ENCODE measurements around the gene AMT. TPM values are rescaled to one million over a fixed set of nuclear protein-coding genes. Genes with fewer than 3 reads are reported as not detected.
A peak's percentile ranks its signal among the peaks of the same experiment; 100 is the strongest.

The AMT gene, protein sequence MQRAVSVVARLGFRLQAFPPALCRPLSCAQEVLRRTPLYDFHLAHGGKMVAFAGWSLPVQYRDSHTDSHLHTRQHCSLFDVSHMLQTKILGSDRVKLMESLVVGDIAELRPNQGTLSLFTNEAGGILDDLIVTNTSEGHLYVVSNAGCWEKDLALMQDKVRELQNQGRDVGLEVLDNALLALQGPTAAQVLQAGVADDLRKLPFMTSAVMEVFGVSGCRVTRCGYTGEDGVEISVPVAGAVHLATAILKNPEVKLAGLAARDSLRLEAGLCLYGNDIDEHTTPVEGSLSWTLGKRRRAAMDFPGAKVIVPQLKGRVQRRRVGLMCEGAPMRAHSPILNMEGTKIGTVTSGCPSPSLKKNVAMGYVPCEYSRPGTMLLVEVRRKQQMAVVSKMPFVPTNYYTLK
- 30.5 TPM for total RNA-seq
- long read RNA-seq, full-length matches to known transcripts: 111 of 117 reads
- long read RNA-seq, partial matches to known transcripts: 0 of 117 reads
- long read RNA-seq, other reads (novel, unspliced or antisense): 6 of 117 reads

DNA sequence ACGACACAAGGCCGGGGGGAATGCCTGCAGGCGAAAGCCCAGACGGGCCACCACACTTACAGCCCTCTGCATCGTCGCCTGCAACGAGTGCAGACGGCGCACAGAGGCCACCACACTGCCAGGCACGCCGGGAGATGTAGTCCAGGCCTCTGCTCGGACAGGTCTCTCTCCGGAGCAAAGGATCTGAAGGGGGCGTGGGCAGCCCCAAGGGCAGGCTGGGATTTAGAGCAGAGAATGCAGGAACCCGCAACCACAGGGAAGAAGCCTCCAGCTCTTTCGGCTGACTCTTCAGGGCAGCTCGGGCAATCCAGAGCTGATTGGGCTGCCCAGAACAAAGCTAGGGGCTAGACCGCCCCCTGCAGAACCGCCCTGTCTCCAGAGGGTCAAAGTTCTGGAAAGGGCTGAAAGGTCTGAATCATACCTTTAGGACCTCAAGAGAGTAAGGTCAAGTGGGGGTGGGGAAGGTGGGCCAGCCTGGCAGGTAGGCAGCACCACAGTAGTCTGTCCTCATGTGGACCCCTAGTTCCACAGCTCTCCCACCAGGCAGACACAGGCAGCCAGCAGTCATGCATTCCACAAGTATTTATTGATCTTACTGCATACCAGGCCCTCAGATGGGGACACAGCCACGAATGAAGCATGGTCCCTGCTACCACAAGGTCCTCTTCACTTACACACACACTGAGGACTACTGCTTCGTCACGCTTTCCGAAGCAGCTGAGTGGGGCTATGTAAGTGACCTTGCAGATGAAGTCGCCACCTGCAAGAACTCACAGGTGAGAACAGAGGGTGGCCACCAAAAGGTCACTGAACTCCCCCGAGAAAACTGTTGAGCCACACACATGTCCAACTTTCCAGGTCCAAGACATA lies at the start of gene AMT:
TSS of gene AMT (minus strand) at position 95 of the 870 bp plus-strand sequence. CDS start at position 72, 23 bp downstream.
- intact Hi-C loops (cut with micrococcal nuclease): no loop called here
- DNase-seq (peak; percentile 78), ATAC-seq (peak; percentile 86)

DNA sequence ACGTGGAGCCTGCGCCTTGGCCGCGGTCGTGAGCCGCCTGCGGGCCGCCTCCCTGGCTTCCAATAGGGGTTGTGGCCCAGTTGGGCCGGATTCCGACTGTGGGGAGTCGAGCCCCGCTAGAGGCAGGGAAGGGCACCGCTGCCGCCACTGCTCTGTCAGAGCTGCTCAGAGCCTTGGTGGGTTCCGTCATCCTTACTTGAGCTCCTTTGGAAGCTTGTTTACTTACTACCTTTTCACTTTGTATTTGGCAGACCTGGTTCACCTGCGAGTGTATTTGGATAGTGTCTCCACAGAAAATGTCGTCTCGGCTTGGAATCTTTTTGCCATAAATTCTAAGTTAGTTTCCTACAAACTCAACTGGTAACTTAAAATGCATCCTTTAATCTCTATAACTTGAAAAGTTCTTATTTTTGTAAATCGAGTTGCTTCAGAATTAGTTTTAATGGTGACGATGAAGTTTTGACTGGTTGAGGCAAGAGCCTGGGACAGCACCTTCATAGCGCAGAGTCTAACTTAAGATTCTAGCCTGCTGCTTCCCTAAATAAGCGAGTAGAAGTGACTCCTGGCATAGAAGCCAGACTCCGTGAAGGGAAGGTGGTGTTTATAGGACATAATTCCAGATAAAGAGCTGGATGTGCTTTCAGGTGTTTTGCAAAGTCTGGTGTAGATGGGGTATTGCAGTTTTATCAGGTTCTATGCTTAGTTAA lies 48.6 kb upstream of the AMT start:
- ATAC-seq: no peak
- intact Hi-C loops (cut with micrococcal nuclease): no loop called here
- no peak for DNase-seq

DNA sequence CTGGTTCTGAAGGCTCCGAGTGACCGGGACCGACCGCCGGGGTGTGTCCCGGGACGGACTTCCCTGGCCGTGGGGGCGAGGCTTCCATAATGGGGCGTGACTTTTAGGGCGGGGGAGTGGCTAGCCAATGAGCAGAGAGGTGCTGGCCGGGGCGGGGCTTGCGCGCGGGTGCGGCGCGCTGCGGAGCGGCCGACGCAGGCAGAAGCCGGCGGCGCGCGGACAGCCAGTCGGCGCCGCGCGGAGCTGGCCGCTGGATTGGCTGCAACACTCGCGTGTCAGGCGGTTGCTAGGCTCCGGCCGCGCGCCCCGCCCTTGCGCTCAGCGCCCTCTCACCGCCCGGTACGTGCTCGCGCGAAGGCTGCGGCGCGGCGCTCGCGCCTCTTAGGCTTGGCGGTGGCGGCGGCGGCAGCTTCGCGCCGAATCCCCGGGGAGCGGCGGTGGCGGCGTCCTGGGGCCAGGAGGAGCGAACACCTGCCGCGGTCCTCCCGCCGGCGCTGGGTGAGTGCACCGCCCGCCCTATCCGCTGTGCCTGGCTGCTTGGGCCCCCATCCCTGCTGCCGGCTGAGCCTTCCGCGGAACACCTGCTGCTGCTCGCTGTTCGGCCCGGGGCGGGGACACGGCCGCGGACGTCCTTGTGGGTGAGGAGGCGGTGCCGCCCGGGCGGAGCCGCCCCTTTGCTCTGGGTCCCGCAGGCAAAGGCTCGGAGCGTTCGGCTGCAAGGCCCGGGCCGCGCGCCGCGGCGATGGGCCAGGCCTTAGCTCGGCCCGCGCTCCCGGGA lies 47.9 kb upstream of the AMT start, which contains the start of gene DAG1:
TSS of gene DAG1 (plus strand) at position 332 of the 778 bp plus-strand sequence. CDS start 40,268 bp downstream, outside the sequence.
- intact Hi-C loops (cut with micrococcal nuclease): no loop called here

DNA sequence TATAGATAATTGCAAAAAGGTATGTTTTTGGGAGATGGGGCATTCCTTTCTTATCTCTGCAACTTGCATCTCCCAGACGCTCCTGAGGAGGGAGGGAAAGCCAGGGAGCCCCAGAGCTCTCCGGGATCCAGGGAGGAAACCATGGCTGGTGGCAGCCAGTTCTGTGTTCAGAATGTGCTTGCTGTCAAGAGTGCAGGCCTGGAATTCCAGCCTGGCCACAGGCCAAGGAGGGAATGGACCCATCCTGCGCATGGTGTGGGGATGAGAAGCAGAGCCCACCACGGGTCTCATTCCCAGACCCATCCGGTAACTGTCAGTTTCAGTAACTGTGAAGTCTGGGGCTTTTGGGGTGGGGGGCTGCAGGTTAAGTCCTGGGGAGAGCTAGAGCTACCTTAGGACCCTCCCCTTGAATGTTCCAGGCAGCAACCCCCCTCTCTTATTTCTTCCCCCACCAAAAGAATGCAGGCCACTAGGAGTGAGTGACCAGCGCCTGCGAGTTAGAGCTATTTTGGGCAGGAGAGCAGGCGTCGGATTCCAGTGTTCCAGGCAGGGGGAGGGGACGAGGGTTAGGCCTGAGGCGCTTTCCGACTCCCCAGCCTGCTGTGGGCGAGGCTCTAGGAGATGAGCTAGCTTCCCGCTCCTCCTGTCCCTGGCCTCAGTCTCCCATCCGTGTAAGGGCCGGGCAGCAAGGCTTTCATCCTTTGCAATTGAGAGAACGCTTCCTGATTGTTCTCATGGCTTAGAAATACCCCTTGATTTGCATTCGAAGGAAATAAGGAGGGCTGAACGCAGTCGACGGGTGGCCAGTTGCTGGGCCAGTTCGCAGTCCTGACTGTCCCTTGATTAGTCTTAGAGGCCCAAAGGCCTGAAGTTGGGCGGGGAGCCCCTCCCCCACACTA lies 47.0 kb upstream of the AMT start:
- peak; percentile 71 for ATAC-seq
- intact Hi-C loops (cut with micrococcal nuclease): no loop called here
- peak; percentile 88 for DNase-seq

More for the DNA sequence above, 47.9 kb upstream of the AMT start, which contains the start of gene DAG1:
- ATAC-seq (peak; percentile 86), DNase-seq (peak; percentile 99)

DNA sequence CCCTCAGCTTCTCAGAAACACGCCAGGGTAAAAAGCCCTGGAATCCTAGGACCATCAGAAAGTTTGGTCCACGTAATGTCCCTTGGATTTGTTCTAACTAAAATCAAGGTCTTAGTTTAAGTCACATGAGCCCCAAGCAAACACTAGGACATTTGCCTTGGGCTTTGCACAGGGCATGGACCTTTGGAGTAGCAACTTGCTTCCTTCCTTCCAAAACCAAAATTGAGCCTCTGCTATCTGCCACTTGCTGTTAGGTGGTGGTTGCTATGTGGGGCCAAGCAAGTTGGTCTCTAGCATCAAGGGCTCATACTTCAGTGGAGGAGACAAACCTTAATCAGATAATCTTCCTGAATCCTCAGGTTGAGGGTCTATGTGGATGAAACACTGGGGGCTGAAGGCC lies 43.8 kb upstream of the AMT start:
- ATAC-seq (no peak), DNase-seq (no peak)
- intact Hi-C loops (cut with micrococcal nuclease): no loop called here

DNA sequence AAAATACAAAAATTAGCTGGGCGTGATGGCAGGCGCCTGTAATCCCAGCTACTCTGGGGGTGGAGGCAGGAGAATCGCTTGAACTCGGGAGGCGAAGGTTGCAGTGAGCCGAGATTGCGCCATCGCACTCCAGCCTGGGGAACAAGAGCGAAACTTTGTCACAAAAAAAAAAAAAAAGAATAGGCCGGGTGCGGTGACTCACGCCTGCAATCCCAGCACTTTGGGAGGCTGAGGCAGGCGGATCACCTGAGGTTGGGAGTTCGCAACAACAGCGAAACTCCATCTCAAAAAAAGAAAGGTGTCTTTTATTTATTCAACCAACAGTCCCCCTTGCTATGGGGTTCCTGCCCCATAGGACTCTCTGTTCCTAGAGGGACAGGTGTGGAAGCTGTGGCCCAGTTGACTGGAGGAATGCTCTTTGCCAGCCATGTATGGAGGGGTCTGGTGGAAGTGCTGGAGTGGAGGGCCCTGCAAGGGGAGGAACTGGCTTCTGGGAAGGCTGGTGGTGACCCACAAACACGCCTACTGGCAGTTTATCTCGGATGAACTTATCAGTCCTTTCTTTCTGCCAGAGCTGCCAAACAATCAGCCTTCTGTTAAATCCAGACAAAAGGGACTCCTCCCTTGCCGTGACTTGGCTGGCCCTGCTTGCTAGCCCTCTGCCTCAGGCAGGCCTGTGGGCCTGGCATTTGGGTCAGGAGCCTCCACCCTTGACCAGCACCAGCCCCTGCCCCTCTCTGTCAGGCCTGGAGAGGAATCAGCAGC lies 43.2 kb upstream of the AMT start:
- intact Hi-C loops (cut with micrococcal nuclease): no loop called here
- ATAC-seq: no peak
- peak; percentile 46 for DNase-seq

DNA sequence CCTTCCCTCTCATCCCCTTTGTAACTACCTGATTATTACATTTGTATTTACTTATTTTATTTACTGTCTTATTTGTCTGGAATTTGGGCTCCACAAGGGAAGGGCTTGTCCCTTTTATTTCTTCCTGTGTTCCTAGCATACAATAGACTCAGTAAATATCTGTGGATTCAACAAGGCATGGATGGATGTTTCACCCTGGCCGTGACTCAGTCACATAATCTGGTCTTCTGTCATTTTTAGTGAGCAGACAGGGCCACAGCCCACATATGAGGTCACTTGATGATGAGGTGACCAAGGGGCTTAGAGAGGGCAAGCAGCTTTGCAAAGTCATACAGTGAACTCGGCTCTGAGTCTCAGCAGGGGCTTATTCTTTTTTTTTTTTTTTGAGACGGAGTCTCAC lies 39.9 kb upstream of the AMT start:
- intact Hi-C loops (cut with micrococcal nuclease): no loop called here
- DNase-seq (no peak), ATAC-seq (no peak)

DNA sequence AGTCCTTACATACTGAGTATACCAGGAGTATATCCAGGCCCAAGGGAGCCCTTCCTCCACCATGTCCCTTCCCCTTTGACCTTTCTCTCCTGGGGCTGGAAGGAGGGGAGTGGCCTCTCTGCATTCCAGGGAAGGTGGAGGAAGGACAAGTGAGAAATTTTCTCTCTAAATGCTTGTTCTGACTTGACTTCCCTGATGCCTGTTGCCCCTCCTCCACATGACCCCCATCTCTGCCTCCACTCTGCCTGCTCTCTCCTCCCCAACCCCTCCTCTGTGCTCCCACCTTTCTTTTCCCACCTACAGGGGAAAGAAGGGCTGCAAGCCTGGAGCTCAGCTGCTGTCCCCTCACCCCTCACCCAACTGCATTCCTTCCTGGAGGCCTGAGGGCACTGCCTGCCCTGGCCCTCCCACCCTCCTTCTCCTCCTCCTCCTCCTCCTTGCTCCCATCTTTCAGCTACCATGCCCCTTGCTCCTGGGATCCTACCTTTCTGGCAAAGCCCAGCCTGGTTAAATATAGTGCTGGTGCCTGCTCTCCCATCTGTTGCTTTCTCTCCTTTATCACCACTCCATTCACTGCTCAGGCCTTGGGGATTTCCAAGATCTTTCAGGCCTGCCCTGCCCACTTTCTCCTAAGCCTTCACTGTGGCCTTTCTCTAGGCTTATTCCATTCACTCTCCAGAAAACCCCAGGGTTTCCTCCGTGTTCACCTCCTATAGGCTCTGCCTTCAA lies 39.3 kb upstream of the AMT start:
- intact Hi-C loops (cut with micrococcal nuclease): no loop called here
- ATAC-seq: peak; percentile 29
- no peak for DNase-seq

DNA sequence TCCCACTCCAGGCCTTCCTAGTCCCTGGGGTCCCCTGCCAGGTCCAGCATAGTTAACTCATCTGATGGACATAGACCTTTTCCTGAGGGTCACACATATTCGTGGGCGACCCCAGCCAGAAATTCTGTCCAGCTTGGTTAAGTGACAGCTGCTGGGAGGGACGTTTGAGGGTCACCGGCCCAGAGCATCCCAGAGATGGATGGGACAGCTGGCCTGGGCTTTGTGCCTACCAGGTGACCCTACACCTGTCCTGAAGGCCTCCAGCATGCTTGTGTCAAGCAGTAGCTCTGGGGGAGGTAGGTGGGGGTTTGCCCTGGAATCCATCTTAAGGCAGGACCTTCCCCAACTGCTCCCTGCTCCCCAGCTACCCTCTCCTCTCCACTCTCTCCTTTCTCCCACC lies 38.7 kb upstream of the AMT start:
- ATAC-seq (no peak), DNase-seq (no peak)
- intact Hi-C loops (cut with micrococcal nuclease): no loop called here

DNA sequence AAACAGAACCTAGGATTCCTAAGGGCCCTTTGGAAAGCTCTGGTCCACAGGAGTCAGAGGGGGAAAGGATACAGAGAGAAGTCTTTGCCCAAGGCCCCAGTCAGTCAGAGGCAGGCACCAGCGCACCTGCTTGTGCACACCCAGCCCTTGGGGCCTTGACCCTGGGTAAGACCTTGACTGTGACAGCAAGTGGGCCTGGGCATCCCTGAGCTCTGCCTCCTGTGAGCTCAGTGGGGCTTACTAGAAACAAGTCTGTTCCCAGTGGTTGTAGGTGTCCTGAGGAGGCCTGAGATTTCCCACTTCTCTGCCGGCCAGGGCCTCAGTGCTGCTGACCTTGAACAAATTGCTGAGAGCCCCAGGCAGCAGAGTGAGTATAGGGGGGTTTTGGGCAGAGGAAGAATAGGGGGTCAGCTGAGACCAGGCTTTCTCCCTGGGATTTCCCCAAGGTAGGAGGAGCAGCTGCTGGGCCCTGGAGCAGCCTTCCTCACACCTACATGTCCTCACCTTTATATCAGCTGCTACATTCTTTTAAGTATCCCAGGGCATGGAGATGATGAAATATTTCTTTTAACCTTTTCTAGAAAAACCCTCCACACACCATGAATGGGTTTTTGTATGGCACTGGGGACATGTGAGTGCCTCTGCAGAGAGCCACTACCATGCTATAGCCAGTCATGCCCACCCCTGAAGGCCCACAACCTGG lies 38.1 kb upstream of the AMT start:
- no peak for ATAC-seq
- DNase-seq: no peak
- intact Hi-C loops (cut with micrococcal nuclease): no loop called here

DNA sequence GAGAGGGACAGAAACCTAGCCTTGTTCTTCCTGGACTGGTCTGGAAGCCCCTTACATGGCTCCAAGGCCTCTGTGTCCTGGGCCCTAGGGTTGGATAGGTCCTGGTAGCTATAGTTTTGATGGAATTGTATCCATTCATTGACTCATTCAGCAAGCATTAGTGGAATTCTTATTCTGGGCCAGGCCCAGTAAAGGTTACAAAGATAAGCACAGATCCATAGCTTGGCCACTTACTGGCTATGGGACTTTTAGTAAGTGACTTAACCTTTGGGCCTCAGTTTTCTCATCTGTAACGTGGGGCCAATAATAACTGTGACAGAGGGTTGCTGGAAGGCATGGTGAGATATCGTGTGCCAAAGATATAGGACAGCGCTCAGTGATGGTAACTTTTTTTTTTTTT lies 34.2 kb upstream of the AMT start:
- intact Hi-C loops (cut with micrococcal nuclease): no loop called here
- ATAC-seq: no peak
- DNase-seq: no peak

DNA sequence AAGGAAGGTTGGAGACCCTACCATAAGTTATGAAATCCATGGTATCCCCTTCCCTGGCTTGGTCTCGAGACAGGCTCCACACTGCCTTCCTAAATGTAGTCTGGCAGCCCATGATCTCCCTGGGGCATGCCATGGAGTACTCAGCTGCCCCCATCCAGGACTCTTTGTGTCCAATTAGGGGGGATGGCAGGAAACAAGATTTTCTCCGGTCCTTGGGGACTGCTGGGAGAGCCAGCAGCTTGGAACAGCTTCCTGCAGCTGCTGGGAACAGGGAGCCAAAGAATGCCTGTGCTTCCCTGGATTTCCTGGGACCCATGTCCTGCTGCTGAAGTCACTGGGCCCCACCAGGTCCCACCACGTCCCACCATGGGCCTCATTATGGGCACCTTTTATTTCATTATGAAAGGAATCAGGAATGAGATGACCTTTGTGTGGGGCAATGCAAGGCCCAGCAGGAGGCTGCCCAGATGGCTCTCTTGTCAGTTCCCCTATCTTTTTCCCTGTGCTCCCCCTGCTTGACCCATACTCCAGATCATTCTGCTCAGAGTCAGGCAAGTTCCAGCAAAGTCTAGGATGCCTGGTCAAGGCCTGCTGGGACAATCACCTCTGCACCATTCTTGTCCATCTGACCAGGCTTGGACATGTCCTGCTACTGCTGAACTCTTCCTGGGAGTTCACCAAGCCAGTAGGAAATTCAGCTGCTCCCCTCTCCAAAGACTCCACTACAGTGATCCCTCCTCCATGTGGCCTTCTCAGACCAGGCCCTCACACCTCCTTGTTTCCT lies 32.8 kb upstream of the AMT start:
- DNase-seq (no peak), ATAC-seq (peak; percentile 69)
- intact Hi-C loops (cut with micrococcal nuclease): no loop called here

DNA sequence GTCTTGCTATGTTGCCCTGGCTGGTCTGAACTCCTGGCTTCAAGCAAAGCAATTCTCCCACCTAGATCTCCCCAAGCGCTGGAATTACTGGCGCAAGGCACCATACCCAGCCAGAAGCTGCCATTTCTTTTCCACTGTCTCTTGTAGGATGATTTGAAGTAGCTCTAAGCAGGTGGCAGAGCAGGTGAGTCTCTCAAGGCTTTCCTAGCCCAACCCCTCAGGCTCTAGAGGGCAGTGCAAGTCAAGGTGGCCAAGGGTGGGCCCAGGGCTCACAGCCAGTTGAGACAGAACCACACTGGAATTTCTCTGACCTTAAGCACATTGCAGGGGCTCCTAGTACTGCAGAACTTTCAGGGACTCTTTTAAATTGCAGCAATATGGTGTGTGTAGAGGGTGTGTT lies 32.2 kb upstream of the AMT start:
- DNase-seq: peak; percentile 53
- intact Hi-C loops (cut with micrococcal nuclease): no loop called here
- ATAC-seq: peak; percentile 78

DNA sequence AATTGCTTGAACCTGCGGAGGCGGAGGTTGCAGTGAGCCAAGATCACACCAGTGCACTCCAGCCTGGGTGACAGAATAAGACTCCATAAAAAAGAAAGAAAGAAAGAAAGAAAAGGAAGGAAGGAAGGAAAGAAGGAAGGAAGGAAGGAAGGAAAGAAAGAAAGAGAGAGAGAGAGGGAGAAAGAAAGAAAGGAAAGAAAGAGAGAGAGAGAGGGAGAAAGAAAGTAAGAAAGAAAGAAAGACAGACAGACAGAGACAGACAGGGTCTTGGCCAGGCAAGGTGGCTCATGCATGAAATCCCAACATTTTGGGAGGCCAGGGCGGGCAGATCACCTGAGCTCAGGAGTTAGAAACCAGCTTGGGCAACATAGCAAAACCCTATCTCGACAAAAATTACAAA lies 31.3 kb upstream of the AMT start:
- intact Hi-C loops (cut with micrococcal nuclease): no loop called here
- no peak for ATAC-seq
- DNase-seq: no peak

DNA sequence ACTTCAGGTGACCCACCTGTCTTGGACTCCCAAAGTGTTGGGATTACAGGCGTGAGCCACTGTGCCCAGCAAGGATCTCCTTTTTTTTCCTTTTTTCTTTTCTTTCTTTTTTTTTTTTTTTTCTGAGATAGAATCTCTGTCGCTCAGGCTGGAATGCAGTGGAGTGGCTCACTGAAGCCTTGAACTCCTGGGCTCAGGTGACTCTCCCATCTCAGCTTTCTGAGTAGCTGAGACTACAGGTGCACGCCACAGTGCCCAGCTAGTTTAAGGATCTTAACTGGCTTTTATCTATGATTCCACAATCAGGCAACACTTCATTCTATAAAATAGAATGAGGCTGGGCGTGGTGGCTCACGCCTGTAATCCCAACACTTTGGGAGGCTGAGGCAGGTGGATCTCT lies 23.1 kb upstream of the AMT start:
- DNase-seq (no peak), ATAC-seq (no peak)
- intact Hi-C loops (cut with micrococcal nuclease): no loop called here
